Measurements from ENCODE around the gene SMAD9. TPM values are rescaled to one million over a fixed set of nuclear protein-coding genes. Genes with fewer than 3 reads are reported as not detected.

Gene SMAD9
- total and polyA plus RNA-seq, 2 experiments from 2014 or later, result 10.6 to 10.8 TPM

- in situ Hi-C loops (cut with MboI), result no loop called here
- no peaks in the 10 kb centered on the region for H4K20me1 ChIP-seq (ENCODE audit: insufficient read depth)
- no peaks in the 10 kb centered on the region for H3K4me1 ChIP-seq (ENCODE audit: insufficient read depth)
- no peaks in the 10 kb centered on the region for H3F3A ChIP-seq (ENCODE audit: insufficient read depth)
- H3K27me3 ChIP-seq (replicated peaks; ENCODE audit: insufficient read depth), result no peaks in the 10 kb centered on the region
- no peaks in the 10 kb centered on the region for H3K79me2 ChIP-seq (ENCODE audit: insufficient read depth)
- no peaks in the 10 kb centered on the region for H3K9me2 ChIP-seq (ENCODE audit: insufficient read depth)
- H3K9me3 ChIP-seq (ENCODE audit: low read depth), result no peaks in the 10 kb centered on the region
- H2AFZ ChIP-seq, result no peak overlapping the region
- TF ChIP-seq EZH2phosphoT487 (IDR thresholded peaks at IDR 0.05; ENCODE audit: insufficient read depth, low read depth), result no peak
- TF ChIP-seq EZH2 (IDR thresholded peaks at IDR 0.05; ENCODE audit: insufficient read depth, poor library complexity, severe bottlenecking), result no peak
- no peaks in the 10 kb centered on the region for H3K36me3 ChIP-seq (ENCODE audit: low read depth)
- H3K27ac ChIP-seq, result no peak overlapping the region
- 60% methylated on average over 4 of the region's 4 CpGs for WGBS, 2 experiments (ENCODE audit: low coverage in 1 of 2, low lambda C conversion rate in 2 of 2, missing lambda C conversion rate in 2 of 2)
- no peak for DNase-seq
- no peak overlapping the region for H3K4me2 ChIP-seq (ENCODE audit: unreplicated experiment)
- no peak overlapping the region for H3K9ac ChIP-seq
- no peak overlapping the region for H3K4me3 ChIP-seq
Measured at GRCh38 chr13:36837354-36838092, 82.5 kb downstream of the SMAD9 start.

- Histone ChIP-seq H3K9me3 (ENCODE audit: low read depth) (no peaks in the 10 kb centered on the region), H3K4me1 (ENCODE audit: insufficient read depth) (no peaks in the 10 kb centered on the region), H2AFZ (no peak overlapping the region), H3K4me3 (no peak overlapping the region), H3K9me2 (ENCODE audit: insufficient read depth) (no peaks in the 10 kb centered on the region), H3K4me2 (ENCODE audit: unreplicated experiment) (no peak overlapping the region), H3K27ac (no peak overlapping the region), H3K79me2 (ENCODE audit: insufficient read depth) (no peaks in the 10 kb centered on the region), H4K20me1 (ENCODE audit: insufficient read depth) (no peaks in the 10 kb centered on the region), H3K36me3 (ENCODE audit: low read depth) (no peaks in the 10 kb centered on the region), H3K9ac (no peak overlapping the region), H3F3A (ENCODE audit: insufficient read depth) (no peaks in the 10 kb centered on the region), H3K27me3 (replicated peaks; ENCODE audit: insufficient read depth) (no peaks in the 10 kb centered on the region)
- 70 to 79% methylated on average over 3 of the region's 3 CpGs for WGBS, 2 experiments (ENCODE audit: low coverage in 1 of 2, low lambda C conversion rate in 2 of 2, missing lambda C conversion rate in 2 of 2)
- in situ Hi-C loops (cut with MboI), result no loop called here
- peak; percentile 58 for DNase-seq
- TF ChIP-seq EZH2phosphoT487 (IDR thresholded peaks at IDR 0.05; ENCODE audit: insufficient read depth, low read depth) (no peak), EZH2 (IDR thresholded peaks at IDR 0.05; ENCODE audit: insufficient read depth, poor library complexity, severe bottlenecking) (no peak)
Measured at GRCh38 chr13:36834299-36834698, 85.7 kb downstream of the SMAD9 start.

GRCh38 chr13:36831291-36831690 lies 88.7 kb downstream of the SMAD9 start:
- Histone ChIP-seq H3K79me2 (ENCODE audit: insufficient read depth) (no peaks in the 10 kb centered on the region), H3K9ac (no peak overlapping the region), H3K27ac (no peak overlapping the region), H2AFZ (no peak overlapping the region), H3K4me3 (no peak overlapping the region), H3K36me3 (ENCODE audit: low read depth) (0 out of 2 replicates have a peak, but pooled peaks cover 7% of the 10 kb centered on the region), H3F3A (ENCODE audit: insufficient read depth) (no peaks in the 10 kb centered on the region), H4K20me1 (ENCODE audit: insufficient read depth) (no peaks in the 10 kb centered on the region), H3K4me2 (ENCODE audit: unreplicated experiment) (no peak overlapping the region), H3K27me3 (replicated peaks; ENCODE audit: insufficient read depth) (no peaks in the 10 kb centered on the region), H3K4me1 (ENCODE audit: insufficient read depth) (no peaks in the 10 kb centered on the region), H3K9me2 (ENCODE audit: insufficient read depth) (no peaks in the 10 kb centered on the region), H3K9me3 (ENCODE audit: low read depth) (no peaks in the 10 kb centered on the region)
- WGBS, 2 experiments (ENCODE audit: low coverage in 1 of 2, low lambda C conversion rate in 2 of 2, missing lambda C conversion rate in 2 of 2), result 80 to 84% methylated on average over 3 of the region's 3 CpGs
- TF ChIP-seq EZH2phosphoT487 (IDR thresholded peaks at IDR 0.05; ENCODE audit: insufficient read depth, low read depth) (no peak), EZH2 (IDR thresholded peaks at IDR 0.05; ENCODE audit: insufficient read depth, poor library complexity, severe bottlenecking) (no peak)
- no peak for DNase-seq
- in situ Hi-C loops (cut with MboI), result no loop called here

- Histone ChIP-seq H3K4me2 (ENCODE audit: unreplicated experiment) (no peak overlapping the region), H3K9me2 (ENCODE audit: insufficient read depth) (no peaks in the 10 kb centered on the region), H2AFZ (no peak overlapping the region), H3K79me2 (ENCODE audit: insufficient read depth) (peaks cover 9% of the 10 kb centered on the region), H3K4me1 (ENCODE audit: insufficient read depth) (no peaks in the 10 kb centered on the region), H3K9me3 (ENCODE audit: low read depth) (no peaks in the 10 kb centered on the region), H3K27me3 (replicated peaks; ENCODE audit: insufficient read depth) (no peaks in the 10 kb centered on the region), H3K9ac (no peak overlapping the region), H3K27ac (no peak overlapping the region), H3K36me3 (ENCODE audit: low read depth) (peaks cover 16% of the 10 kb centered on the region; the same call in 1 of the 2 replicates), H3F3A (ENCODE audit: insufficient read depth) (no peaks in the 10 kb centered on the region), H3K4me3 (no peak overlapping the region), H4K20me1 (ENCODE audit: insufficient read depth) (no peaks in the 10 kb centered on the region)
- TF ChIP-seq EZH2 (IDR thresholded peaks at IDR 0.05; ENCODE audit: insufficient read depth, poor library complexity, severe bottlenecking) (no peak), EZH2phosphoT487 (IDR thresholded peaks at IDR 0.05; ENCODE audit: insufficient read depth, low read depth) (no peak)
- WGBS, 2 experiments (ENCODE audit: low coverage in 1 of 2, low lambda C conversion rate in 2 of 2, missing lambda C conversion rate in 2 of 2), result 47 to 65% methylated on average over 1 of the region's 1 CpG
- DNase-seq, result no peak
- in situ Hi-C loops (cut with MboI), result no loop called here
Measured at GRCh38 chr13:36829753-36830152, 90.3 kb downstream of the SMAD9 start.

All from GM23248 (cell line).